ENCODE data around the gene TMEM215. TPM values are rescaled to one million over a fixed set of nuclear protein-coding genes. Genes with fewer than 3 reads are reported as not detected.
"Not testable (repeated sequence)": the region's sequence is repeated elsewhere in the genome, so short reads cannot be mapped to it uniquely, and the experiment has no call there.

TMEM215 gene
- total and polyA plus RNA-seq, 2 of the 8 experiments (the other 6 are each of a cell fraction or from before 2014, with no cell fraction given), result 0.33 to 0.67 TPM

GRCh38 chr9:32796015-32796414, 12.7 kb downstream of the TMEM215 start:
- peaks cover 16 to 21% of the 10 kb centered on the region in 2 experiments for H3K9me3 ChIP-seq (ENCODE audit: insufficient read depth in 2 of 2, low read depth in 1 of 2, low read length in 1 of 2)
- H3K18ac ChIP-seq (ENCODE audit: extremely low read depth, low read length); POLR2A ChIA-PET (ENCODE audit: partially characterized antibody); FAIRE-seq; CTCF ChIA-PET (ENCODE audit: partially characterized antibody); H3K79me1 ChIP-seq (ENCODE audit: low read depth, low read length); H3K79me2 ChIP-seq (ENCODE audit: control insufficient read depth in 1 of 2, insufficient read depth in 2 of 2, low read length in 2 of 2); H3K9ac ChIP-seq (replicated peaks in 1 of 4; ENCODE audit: extremely low read depth in 1 of 4, low read depth in 3 of 4, low read length in 3 of 4); H3K23me2 ChIP-seq (ENCODE audit: low read depth, low read length); H2BK20ac ChIP-seq (ENCODE audit: low read length); H3K4me2 ChIP-seq (ENCODE audit: insufficient read depth in 1 of 2, low read depth in 2 of 2, low read length in 2 of 2); H3K14ac ChIP-seq (ENCODE audit: insufficient read length); H3K4ac ChIP-seq (replicated peaks; ENCODE audit: insufficient read length, low read depth, low read length); H3K23ac ChIP-seq (ENCODE audit: insufficient read length); H2BK12ac ChIP-seq (ENCODE audit: low read depth, low read length); H4K8ac ChIP-seq (ENCODE audit: extremely low read depth, insufficient read depth, low read length); H2AFZ ChIP-seq (ENCODE audit: low read length); H4K5ac ChIP-seq (ENCODE audit: insufficient read length, low read depth, low read length); H2AK5ac ChIP-seq (ENCODE audit: low read depth, low read length); H3K27me3 ChIP-seq (replicated peaks in 1 of 4; ENCODE audit: control insufficient read depth in 3 of 4, extremely low read depth in 1 of 4, insufficient read depth in 3 of 4, low read length in 3 of 4); H2BK5ac ChIP-seq (ENCODE audit: low read depth, low read length); H2BK15ac ChIP-seq (ENCODE audit: low read length); H3K4me3 ChIP-seq (ENCODE audit: extremely low read depth in 1 of 4, insufficient read depth in 2 of 4, low read depth in 3 of 4, low read length in 4 of 4); H4K91ac ChIP-seq (replicated peaks; ENCODE audit: insufficient read length, low read length); DNase-seq (ENCODE audit: low read depth in 1 of 2, low spot score in 2 of 2); H4K20me1 ChIP-seq (replicated peaks in 1 of 2; ENCODE audit: control insufficient read depth in 1 of 2, insufficient read depth in 2 of 2, low read length in 2 of 2); H2BK120ac ChIP-seq (replicated peaks; ENCODE audit: low read depth, low read length); H3K4me1 ChIP-seq (replicated peaks in 1 of 4; ENCODE audit: control insufficient read depth in 3 of 4, insufficient read depth in 4 of 4, low read length in 3 of 4); H3K27ac ChIP-seq (ENCODE audit: low read depth, low read length); H3K56ac ChIP-seq (replicated peaks; ENCODE audit: insufficient read length, low read depth, low read length); H3K36me3 ChIP-seq (ENCODE audit: control insufficient read depth in 2 of 4, insufficient read depth in 4 of 4, low read length in 3 of 4): not testable (repeated sequence)
- 90% methylated on average over 3 of the region's 3 CpGs; no CpG with 5 or more reads in 1 of the 2 experiments for WGBS, 2 experiments (ENCODE audit: extremely low coverage in 1 of 2, insufficient coverage in 1 of 2, insufficient read length in 1 of 2, insufficient replicate concordance in 2 of 2, low coverage in 1 of 2, low lambda C conversion rate in 2 of 2, missing lambda C conversion rate in 1 of 2)

Data from H1 (cell line).